HEK293 (cell line): ENCODE data around the gene ZNF865.
A peak's percentile ranks its signal among the peaks of the same experiment; 100 is the strongest.

ENCODE experiments used
- GLI2 ChIP-seq: fragments of 450-650 bp; formaldehyde crosslinking; IDR thresholded peaks from 2 replicates; pipeline ENCODE4; 2017; ENCODE audit warnings: missing biosample characterization, missing genetic modification characterization, low read depth, borderline replicate concordance
- HOXA7 ChIP-seq: sonication (generic); formaldehyde crosslinking; IDR thresholded peaks from 2 replicates; pipeline ENCODE4 v1.8.1; 2022; ENCODE audit warnings: missing genetic modification reagents, borderline replicate concordance
- KLF7 ChIP-seq: fragments of 450-650 bp; formaldehyde crosslinking; IDR thresholded peaks from 2 replicates; pipeline ENCODE4 v1.5.1; 2016; ENCODE audit warnings: missing biosample characterization, missing genetic modification characterization, borderline replicate concordance
- KLF8 ChIP-seq: fragments of 450-650 bp; formaldehyde crosslinking; IDR thresholded peaks from 2 replicates; pipeline ENCODE4 v1.5.1; 2016; ENCODE audit warnings: missing biosample characterization, missing genetic modification characterization
- OSR2 ChIP-seq: fragments of 450-650 bp; formaldehyde crosslinking; IDR thresholded peaks from 2 replicates; pipeline ENCODE4 v1.5.1; 2016; ENCODE audit warnings: missing biosample characterization, missing genetic modification characterization
- PRDM1 ChIP-seq: fragments of 450-650 bp; formaldehyde crosslinking; IDR thresholded peaks from 2 replicates; pipeline ENCODE4; 2016; ENCODE audit warnings: missing biosample characterization, missing genetic modification characterization
- RBAK ChIP-seq: fragments of 450-650 bp; formaldehyde crosslinking; IDR thresholded peaks from 2 replicates; pipeline ENCODE4 v1.5.1; 2016; ENCODE audit warnings: missing biosample characterization, missing genetic modification characterization
- SETDB1 ChIP-seq: IDR thresholded peaks from one replicate; pipeline ENCODE4 v1.6.1; 2017; ENCODE audit warnings: mild to moderate bottlenecking, low read length, moderate library complexity, mixed read lengths; ENCODE audit not compliant: insufficient read length
- TRIM28 ChIP-seq: IDR thresholded peaks from 2 replicates; pipeline ENCODE4 v1.6.1; 2011; ENCODE audit warnings: low read length, control low read depth, borderline replicate concordance
- YY2 ChIP-seq: fragments of 450-650 bp; formaldehyde crosslinking; IDR thresholded peaks from 2 replicates; pipeline ENCODE4 v1.5.1; 2016; ENCODE audit warnings: missing biosample characterization, missing genetic modification characterization
- ZBTB21 ChIP-seq: fragments of 450-650 bp; formaldehyde crosslinking; IDR thresholded peaks from 2 replicates; pipeline ENCODE4 v1.5.1; 2017; ENCODE audit warnings: missing biosample characterization, missing genetic modification characterization
- ZBTB44 ChIP-seq: fragments of 450-650 bp; IDR thresholded peaks from 2 replicates; pipeline ENCODE4 v1.5.1; 2018; ENCODE audit warnings: missing biosample characterization, mild to moderate bottlenecking, missing genetic modification characterization
- ZFP69B ChIP-seq: fragments of 450-650 bp; formaldehyde crosslinking; IDR thresholded peaks from 2 replicates; pipeline ENCODE4 v1.5.1; 2016; ENCODE audit warnings: missing biosample characterization, missing genetic modification characterization
- ZNF121 ChIP-seq: fragments of 450-650 bp; formaldehyde crosslinking; IDR thresholded peaks from 2 replicates; pipeline ENCODE4 v1.5.1; 2016; ENCODE audit warnings: missing biosample characterization, missing genetic modification characterization
- ZNF211 ChIP-seq: fragments of 450-650 bp; formaldehyde crosslinking; IDR thresholded peaks from 2 replicates; pipeline ENCODE4 v1.5.1; 2016; ENCODE audit warnings: low read depth, missing biosample characterization, missing genetic modification characterization
- ZNF239 ChIP-seq: fragments of 450-650 bp; formaldehyde crosslinking; IDR thresholded peaks from 2 replicates; pipeline ENCODE4 v1.5.1; 2016; ENCODE audit warnings: missing biosample characterization, missing genetic modification characterization
- ZNF248 ChIP-seq: fragments of 450-650 bp; formaldehyde crosslinking; IDR thresholded peaks from 2 replicates; pipeline ENCODE4 v1.5.1; 2017; ENCODE audit warnings: missing biosample characterization, missing genetic modification characterization
- ZNF311 ChIP-seq: fragments of 450-650 bp; formaldehyde crosslinking; IDR thresholded peaks from 2 replicates; pipeline ENCODE4 v1.5.1; 2017; ENCODE audit warnings: missing biosample characterization, missing genetic modification characterization, borderline replicate concordance
- ZNF37A ChIP-seq: fragments of 450-650 bp; IDR thresholded peaks from 2 replicates; pipeline ENCODE4 v1.5.1; 2018; ENCODE audit warnings: missing biosample characterization, missing genetic modification characterization
- ZNF501 ChIP-seq: fragments of 450-650 bp; formaldehyde crosslinking; IDR thresholded peaks from 2 replicates; pipeline ENCODE4 v1.5.1; 2016; ENCODE audit warnings: missing biosample characterization, missing genetic modification characterization
- ZNF514 ChIP-seq: fragments of 450-650 bp; formaldehyde crosslinking; IDR thresholded peaks from 2 replicates; pipeline ENCODE4 v1.5.1; 2016; ENCODE audit warnings: missing biosample characterization, missing genetic modification characterization
- ZNF558 ChIP-seq: fragments of 450-650 bp; formaldehyde crosslinking; IDR thresholded peaks from 2 replicates; pipeline ENCODE4 v1.5.1; 2016; ENCODE audit warnings: missing biosample characterization, missing genetic modification characterization
- ZNF561 ChIP-seq: fragments of 450-650 bp; IDR thresholded peaks from 2 replicates; pipeline ENCODE4 v1.5.1; 2018; ENCODE audit warnings: missing biosample characterization, missing genetic modification characterization, borderline replicate concordance
- ZNF596 ChIP-seq: fragments of 450-650 bp; IDR thresholded peaks from 2 replicates; pipeline ENCODE4 v1.5.0; 2018; ENCODE audit warnings: missing biosample characterization, mild to moderate bottlenecking, missing genetic modification characterization, moderate library complexity
- ZNF621 ChIP-seq: fragments of 450-650 bp; formaldehyde crosslinking; IDR thresholded peaks from 2 replicates; pipeline ENCODE4 v1.5.1; 2017; ENCODE audit warnings: missing biosample characterization, missing genetic modification characterization
- ZNF747 ChIP-seq: fragments of 450-650 bp; formaldehyde crosslinking; IDR thresholded peaks from 2 replicates; pipeline ENCODE4 v1.5.1; 2016; ENCODE audit warnings: missing biosample characterization, missing genetic modification characterization
- ZNF768 ChIP-seq: fragments of 450-650 bp; formaldehyde crosslinking; IDR thresholded peaks from 2 replicates; pipeline ENCODE4 v1.5.1; 2018; ENCODE audit warnings: missing biosample characterization, mild to moderate bottlenecking, missing genetic modification characterization
- ZNF776 ChIP-seq: fragments of 450-650 bp; formaldehyde crosslinking; IDR thresholded peaks from 2 replicates; pipeline ENCODE4 v1.5.0; 2017; ENCODE audit warnings: missing biosample characterization, missing genetic modification characterization, borderline replicate concordance
- ZSCAN18 ChIP-seq: fragments of 450-650 bp; formaldehyde crosslinking; IDR thresholded peaks from 2 replicates; pipeline ENCODE4 v1.5.1; 2016; ENCODE audit warnings: missing biosample characterization, missing genetic modification characterization
- ZXDB ChIP-seq: fragments of 450-650 bp; formaldehyde crosslinking; IDR thresholded peaks from 2 replicates; pipeline ENCODE4 v1.5.1; 2016; ENCODE audit warnings: missing biosample characterization, missing genetic modification characterization
- TF ChIP-seq, protein P1 (sequence below): fragments of 450-650 bp; formaldehyde crosslinking; IDR thresholded peaks from 2 replicates; pipeline ENCODE4 v1.5.1; 2017; ENCODE audit warnings: missing biosample characterization, missing genetic modification characterization
- TF ChIP-seq, protein P2 (sequence below): fragments of 450-650 bp; formaldehyde crosslinking; IDR thresholded peaks from 2 replicates; pipeline ENCODE4 v1.5.1; 2016; ENCODE audit warnings: missing biosample characterization, missing genetic modification characterization
- TF ChIP-seq, protein P3 (sequence below): fragments of 450-650 bp; formaldehyde crosslinking; IDR thresholded peaks from 2 replicates; pipeline ENCODE4 v1.5.1; 2016; ENCODE audit warnings: missing biosample characterization, missing genetic modification characterization

The ZNF865 gene

DNA sequence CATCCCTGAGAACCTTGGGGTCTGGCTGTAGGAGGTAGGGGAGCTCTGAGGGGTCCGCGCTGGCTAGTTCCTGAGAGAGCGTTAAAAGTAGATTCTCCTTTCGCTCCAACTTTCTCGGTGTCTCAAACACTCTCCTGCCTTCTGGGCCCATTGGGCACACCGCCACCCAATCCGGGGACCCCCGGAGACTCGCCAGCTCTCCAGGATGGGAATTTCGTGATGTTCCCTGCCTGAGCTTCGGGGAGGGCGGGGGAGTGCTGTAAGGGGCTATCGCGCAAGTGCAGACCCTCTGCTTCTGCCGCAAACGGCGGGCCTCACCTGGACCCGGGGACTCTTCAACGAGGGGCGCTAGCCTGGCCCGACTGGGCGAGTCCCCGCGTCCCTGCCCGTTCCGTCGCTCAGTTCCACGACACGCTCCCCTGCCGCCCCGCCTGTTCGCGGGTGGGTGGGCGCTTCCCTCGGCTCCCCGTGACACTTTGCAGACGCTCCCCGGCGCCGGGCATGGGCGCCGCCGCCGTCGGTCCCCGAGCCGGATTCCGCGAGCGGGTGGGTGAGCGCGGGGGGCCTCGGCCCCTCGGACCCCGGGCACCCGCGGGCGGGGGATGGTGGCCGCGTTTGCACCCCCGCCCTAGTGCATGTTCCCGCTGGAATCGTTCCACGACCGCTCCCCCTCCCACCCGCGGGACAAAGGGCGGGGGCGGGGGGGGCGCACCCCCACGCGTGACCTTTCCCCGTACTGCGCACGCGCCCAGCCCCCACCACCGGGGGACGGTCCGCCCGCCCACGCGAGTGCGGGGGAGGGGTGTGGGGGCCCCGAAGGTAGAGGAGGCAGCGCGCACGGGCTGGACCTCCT is 42.5 kb downstream of the ZNF865 start, which contains the start of gene CCDC106 (continued):
- TF ChIP-seq ZNF514 (tag by site-specific recombination): no peak
- no peak; the same call in 1 of the 2 replicates for TF ChIP-seq ZXDB (tag by site-specific recombination)
- TF ChIP-seq ZNF747 (tag by site-specific recombination): no peak
- peak; percentile 88 for TF ChIP-seq PRDM1 (tag by site-specific recombination)
- TF ChIP-seq, protein P1, sequence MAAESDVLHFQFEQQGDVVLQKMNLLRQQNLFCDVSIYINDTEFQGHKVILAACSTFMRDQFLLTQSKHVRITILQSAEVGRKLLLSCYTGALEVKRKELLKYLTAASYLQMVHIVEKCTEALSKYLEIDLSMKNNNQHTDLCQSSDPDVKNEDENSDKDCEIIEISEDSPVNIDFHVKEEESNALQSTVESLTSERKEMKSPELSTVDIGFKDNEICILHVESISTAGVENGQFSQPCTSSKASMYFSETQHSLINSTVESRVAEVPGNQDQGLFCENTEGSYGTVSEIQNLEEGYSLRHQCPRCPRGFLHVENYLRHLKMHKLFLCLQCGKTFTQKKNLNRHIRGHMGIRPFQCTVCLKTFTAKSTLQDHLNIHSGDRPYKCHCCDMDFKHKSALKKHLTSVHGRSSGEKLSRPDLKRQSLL: no peak
- TF ChIP-seq YY2 (tag by site-specific recombination): peak; percentile 59; the same call in 1 of the 2 replicates
- no peak for TF ChIP-seq ZNF776
- no peak for TF ChIP-seq GLI2
- no peak for TF ChIP-seq RBAK
- TF ChIP-seq HOXA7 (CRISPR knock-in tag): no peak
- no peak for TF ChIP-seq ZNF37A (tag by site-specific recombination)
- TF ChIP-seq TRIM28: no peak
- no peak for TF ChIP-seq ZNF558 (tag by site-specific recombination)
- no peak for TF ChIP-seq ZNF121 (tag by site-specific recombination)
- no peak for TF ChIP-seq ZNF311
- no peak for TF ChIP-seq OSR2 (tag by site-specific recombination)
- TF ChIP-seq SETDB1: no peak
- no peak for TF ChIP-seq ZBTB21 (tag by site-specific recombination)
- no peak for TF ChIP-seq ZNF248
- TF ChIP-seq, protein P2, sequence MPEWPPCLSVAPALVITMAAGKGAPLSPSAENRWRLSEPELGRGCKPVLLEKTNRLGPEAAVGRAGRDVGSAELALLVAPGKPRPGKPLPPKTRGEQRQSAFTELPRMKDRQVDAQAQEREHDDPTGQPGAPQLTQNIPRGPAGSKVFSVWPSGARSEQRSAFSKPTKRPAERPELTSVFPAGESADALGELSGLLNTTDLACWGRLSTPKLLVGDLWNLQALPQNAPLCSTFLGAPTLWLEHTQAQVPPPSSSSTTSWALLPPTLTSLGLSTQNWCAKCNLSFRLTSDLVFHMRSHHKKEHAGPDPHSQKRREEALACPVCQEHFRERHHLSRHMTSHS (tag by site-specific recombination): no peak
- TF ChIP-seq ZNF561 (tag by site-specific recombination): 0 out of 2 replicates have a peak, but pooled peaks have one; percentile 79
- TF ChIP-seq KLF7 (tag by site-specific recombination): 0 out of 2 replicates have a peak, but pooled peaks have one; percentile 15
- no peak for TF ChIP-seq ZNF621 (tag by site-specific recombination)
- TF ChIP-seq ZNF768 (tag by site-specific recombination): no peak
- TF ChIP-seq ZSCAN18 (tag by site-specific recombination): no peak
- no peak for TF ChIP-seq ZBTB44 (tag by site-specific recombination)
- no peak for TF ChIP-seq ZNF211 (tag by site-specific recombination)
- TF ChIP-seq KLF8 (tag by site-specific recombination): peak; percentile 92
- peak; percentile 59; the same call in 1 of the 2 replicates for TF ChIP-seq ZFP69B (tag by site-specific recombination)
- no peak; the same call in none of the 2 replicates for TF ChIP-seq ZNF501 (tag by site-specific recombination)
- TF ChIP-seq ZNF596 (tag by site-specific recombination): no peak
- TF ChIP-seq, protein P3, sequence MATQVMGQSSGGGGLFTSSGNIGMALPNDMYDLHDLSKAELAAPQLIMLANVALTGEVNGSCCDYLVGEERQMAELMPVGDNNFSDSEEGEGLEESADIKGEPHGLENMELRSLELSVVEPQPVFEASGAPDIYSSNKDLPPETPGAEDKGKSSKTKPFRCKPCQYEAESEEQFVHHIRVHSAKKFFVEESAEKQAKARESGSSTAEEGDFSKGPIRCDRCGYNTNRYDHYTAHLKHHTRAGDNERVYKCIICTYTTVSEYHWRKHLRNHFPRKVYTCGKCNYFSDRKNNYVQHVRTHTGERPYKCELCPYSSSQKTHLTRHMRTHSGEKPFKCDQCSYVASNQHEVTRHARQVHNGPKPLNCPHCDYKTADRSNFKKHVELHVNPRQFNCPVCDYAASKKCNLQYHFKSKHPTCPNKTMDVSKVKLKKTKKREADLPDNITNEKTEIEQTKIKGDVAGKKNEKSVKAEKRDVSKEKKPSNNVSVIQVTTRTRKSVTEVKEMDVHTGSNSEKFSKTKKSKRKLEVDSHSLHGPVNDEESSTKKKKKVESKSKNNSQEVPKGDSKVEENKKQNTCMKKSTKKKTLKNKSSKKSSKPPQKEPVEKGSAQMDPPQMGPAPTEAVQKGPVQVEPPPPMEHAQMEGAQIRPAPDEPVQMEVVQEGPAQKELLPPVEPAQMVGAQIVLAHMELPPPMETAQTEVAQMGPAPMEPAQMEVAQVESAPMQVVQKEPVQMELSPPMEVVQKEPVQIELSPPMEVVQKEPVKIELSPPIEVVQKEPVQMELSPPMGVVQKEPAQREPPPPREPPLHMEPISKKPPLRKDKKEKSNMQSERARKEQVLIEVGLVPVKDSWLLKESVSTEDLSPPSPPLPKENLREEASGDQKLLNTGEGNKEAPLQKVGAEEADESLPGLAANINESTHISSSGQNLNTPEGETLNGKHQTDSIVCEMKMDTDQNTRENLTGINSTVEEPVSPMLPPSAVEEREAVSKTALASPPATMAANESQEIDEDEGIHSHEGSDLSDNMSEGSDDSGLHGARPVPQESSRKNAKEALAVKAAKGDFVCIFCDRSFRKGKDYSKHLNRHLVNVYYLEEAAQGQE (tag by site-specific recombination): no peak
- TF ChIP-seq ZNF239 (tag by site-specific recombination): no peak
